HepG2 (cell line): ENCODE data around the gene SUV39H2. TPM values are rescaled to one million over a fixed set of nuclear protein-coding genes. Genes with fewer than 3 reads are reported as not detected.

ENCODE experiments used
- DDIT3 ChIP-seq: sonication (generic); formaldehyde crosslinking; IDR thresholded peaks from 2 replicates; pipeline ENCODE4 v1.4.0; 2020; ENCODE audit warnings: mild to moderate bottlenecking, missing genetic modification reagents
- DPF2 ChIP-seq: sonication (generic); formaldehyde crosslinking; IDR thresholded peaks from 2 replicates; pipeline ENCODE4 v1.4.0; 2020; ENCODE audit warnings: mild to moderate bottlenecking, low read depth, missing genetic modification reagents, borderline replicate concordance
- E2F1 ChIP-seq: sonication (generic); formaldehyde crosslinking; IDR thresholded peaks from 2 replicates; pipeline ENCODE4 v1.5.0; 2020; ENCODE audit warnings: missing genetic modification reagents
- ELF3 ChIP-seq: IDR thresholded peaks from 2 replicates; pipeline ENCODE4 v1.6.1; 2016; ENCODE audit warnings: missing genetic modification reagents, missing compliant biosample characterization
- ETV6 ChIP-seq: sonication (generic); formaldehyde crosslinking; conservative IDR thresholded peaks from 2 replicates; pipeline ENCODE4 v1.4.0; 2020; ENCODE audit warnings: missing genetic modification reagents
- GTF3A ChIP-seq: sonication (generic); formaldehyde crosslinking; conservative IDR thresholded peaks from 2 replicates; pipeline ENCODE4 v1.4.0; 2020; ENCODE audit warnings: mild to moderate bottlenecking, missing genetic modification reagents
- HNRNPK ChIP-seq: fragments of 200-400 bp; formaldehyde crosslinking; IDR thresholded peaks from 2 replicates; pipeline ENCODE4 v1.6.1; 2018; ENCODE audit warnings: low read length, low read depth, moderate library complexity, mild to moderate bottlenecking; ENCODE audit not compliant: poor library complexity, severe bottlenecking
- HOXA7 ChIP-seq: sonication (generic); formaldehyde crosslinking; IDR thresholded peaks from 2 replicates; pipeline ENCODE4 v1.8.1; 2022; ENCODE audit warnings: mild to moderate bottlenecking, missing genetic modification reagents, moderate library complexity
- JUNB ChIP-seq: sonication (generic); formaldehyde crosslinking; IDR thresholded peaks from 2 replicates; pipeline ENCODE4 v1.8.0; 2022; ENCODE audit warnings: missing genetic modification reagents, mild to moderate bottlenecking, borderline replicate concordance
- KDM2A ChIP-seq: sonication (generic); formaldehyde crosslinking; IDR thresholded peaks from 2 replicates; pipeline ENCODE4 v1.4.0; 2020; ENCODE audit warnings: low read depth, missing genetic modification reagents, borderline replicate concordance
- MATR3 ChIP-seq: sonication (generic); formaldehyde crosslinking; IDR thresholded peaks from 2 replicates; pipeline ENCODE4 v1.4.0; 2020; ENCODE audit warnings: missing genetic modification reagents
- NFE2 ChIP-seq: sonication (generic); formaldehyde crosslinking; IDR thresholded peaks from 2 replicates; pipeline ENCODE4 v1.4.0; 2020; ENCODE audit warnings: missing genetic modification reagents
- NFYC ChIP-seq: IDR thresholded peaks from 2 replicates; pipeline ENCODE4 v1.6.1; 2016; ENCODE audit warnings: missing genetic modification reagents, missing compliant biosample characterization
- PBX2 ChIP-seq: IDR thresholded peaks from 2 replicates; pipeline ENCODE4 v1.6.1; 2016; ENCODE audit warnings: control low read depth
- PITX1 ChIP-seq: sonication (generic); formaldehyde crosslinking; IDR thresholded peaks from 2 replicates; pipeline ENCODE4 v1.5.1; 2020; ENCODE audit warnings: mild to moderate bottlenecking, missing genetic modification reagents
- SATB2 ChIP-seq: sonication (generic); formaldehyde crosslinking; IDR thresholded peaks from 2 replicates; pipeline ENCODE4 v1.5.0; 2020; ENCODE audit warnings: missing genetic modification reagents
- SMARCC2 ChIP-seq: fragments of 450-650 bp; IDR thresholded peaks from 2 replicates; pipeline ENCODE4 v1.6.1; 2017; ENCODE audit warnings: antibody characterized with exemption, mild to moderate bottlenecking
- TRAFD1 ChIP-seq: sonication (generic); formaldehyde crosslinking; IDR thresholded peaks from 2 replicates; pipeline ENCODE4 v1.5.1; 2020; ENCODE audit warnings: missing genetic modification reagents, mild to moderate bottlenecking, borderline replicate concordance
- ZNF331 ChIP-seq: sonication (generic); formaldehyde crosslinking; IDR thresholded peaks from 2 replicates; pipeline ENCODE4 v1.4.0; 2020; ENCODE audit warnings: missing genetic modification reagents
- ZNF33B ChIP-seq: sonication (generic); formaldehyde crosslinking; IDR thresholded peaks from 2 replicates; pipeline ENCODE4 v1.5.1; 2020; ENCODE audit warnings: mild to moderate bottlenecking, missing genetic modification reagents
- ZNF34 ChIP-seq: sonication (generic); formaldehyde crosslinking; IDR thresholded peaks from 2 replicates; pipeline ENCODE4 v1.4.0; 2020; ENCODE audit warnings: mild to moderate bottlenecking, missing genetic modification reagents, borderline replicate concordance
- ZNF44 ChIP-seq: sonication (generic); formaldehyde crosslinking; IDR thresholded peaks from 2 replicates; pipeline ENCODE4 v1.5.1; 2020; ENCODE audit warnings: mild to moderate bottlenecking, missing genetic modification reagents
- ZNF629 ChIP-seq: sonication (generic); formaldehyde crosslinking; conservative IDR thresholded peaks from 2 replicates; pipeline ENCODE4 v1.5.0; 2020; ENCODE audit warnings: missing genetic modification reagents
- ZNF678 ChIP-seq: sonication (generic); formaldehyde crosslinking; IDR thresholded peaks from 2 replicates; pipeline ENCODE4 v1.4.0; 2020; ENCODE audit warnings: mild to moderate bottlenecking, missing genetic modification reagents
- ZNF850 ChIP-seq: sonication (generic); formaldehyde crosslinking; conservative IDR thresholded peaks from 2 replicates; pipeline ENCODE4 v1.9.0; 2021; ENCODE audit warnings: mild to moderate bottlenecking, missing genetic modification reagents
- polyA plus RNA-seq, 8 experiments: library from polyadenylated mRNA; depleted of rRNA in 3 of 8; stranded (reverse) in 7 of 8; unstranded in 1 of 8; fragments of >200 nt; fragmentation: Illumina TruSeq in 4 of 8; extraction: Trizol in 4 of 8; gene quantifications; 2 replicates each; pipeline versions ENCODE4 v1.2.1 to v1.2.3, GENCODE V29; 2011 to 2016; ENCODE audit warnings: low read depth in 4 of 8, missing spikeins in 1 of 8, mixed read lengths in 1 of 8; ENCODE audit not compliant: insufficient read depth in 1 of 8
- total RNA-seq, 5 experiments: library from RNA; depleted of rRNA; stranded (reverse); fragments of >200 nt; fragmentation: Illumina TruSeq; extraction: Trizol; gene quantifications; 2 replicates each; pipeline ENCODE4 v1.2.3, GENCODE V29; 2016; ENCODE audit warnings: low read depth in 1 of 5

Gene SUV39H2
- total and polyA plus RNA-seq, 2 of the 13 experiments (the other 11 are each of a cell fraction or from before 2014, with no cell fraction given): 9.0 to 44.3 TPM

- TF ChIP-seq E2F1 (CRISPR knock-in tag): peak; percentile 73; the same call in 1 of the 2 replicates
- TF ChIP-seq KDM2A: no peak; the same call in none of the 2 replicates
- no peak for TF ChIP-seq NFE2 (CRISPR knock-in tag)
- TF ChIP-seq SATB2 (CRISPR knock-in tag): peak; percentile 80; the same call in 1 of the 2 replicates
- TF ChIP-seq DPF2 (CRISPR knock-in tag): no peak
- TF ChIP-seq ETV6 (CRISPR knock-in tag): no peak
- no peak for TF ChIP-seq MATR3
- no peak for TF ChIP-seq HOXA7 (CRISPR knock-in tag)
- no peak for TF ChIP-seq SMARCC2
- TF ChIP-seq PITX1 (CRISPR knock-in tag): no peak; the same call in 1 of the 2 replicates
- TF ChIP-seq PBX2 (CRISPR knock-in tag): no peak
- 0 out of 2 replicates have a peak, but pooled peaks have one; percentile 83 for TF ChIP-seq GTF3A (CRISPR knock-in tag)
- TF ChIP-seq ZNF33B (CRISPR knock-in tag): peak; percentile 93
- TF ChIP-seq ZNF34 (CRISPR knock-in tag): no peak
- TF ChIP-seq TRAFD1 (CRISPR knock-in tag): no peak; the same call in 1 of the 2 replicates
- no peak for TF ChIP-seq DDIT3 (CRISPR knock-in tag)
- TF ChIP-seq NFYC (CRISPR knock-in tag): peak; percentile 58
- TF ChIP-seq ZNF629: no peak
- TF ChIP-seq HNRNPK: peak; percentile 67
- no peak for TF ChIP-seq JUNB (CRISPR knock-in tag)
- TF ChIP-seq ZNF331 (CRISPR knock-in tag): 0 out of 2 replicates have a peak, but pooled peaks have one; percentile 58
- TF ChIP-seq ELF3: peak; percentile 55; the same call in 1 of the 2 replicates
- no peak for TF ChIP-seq ZNF850 (CRISPR knock-in tag)
- TF ChIP-seq ZNF44 (CRISPR knock-in tag): peak; percentile 77; the same call in 1 of the 2 replicates
- peak; percentile 62; the same call in 1 of the 2 replicates for TF ChIP-seq ZNF678
Measured at GRCh38 chr10:14878266-14879123, at the start of gene SUV39H2 (continued).
